Transverse colon (tissue), 4 donors: ENCODE results near the gene CD177. TPM values are rescaled to one million over a fixed set of nuclear protein-coding genes. Genes with fewer than 3 reads are reported as not detected.

Experiments used
- total RNA-seq, 4 donors: library from RNA; depleted of rRNA; stranded (reverse); fragments of >200 nt; gene quantifications; one replicate each; pipeline ENCODE4 v1.1.0, GENCODE V29; 2016

Gene CD177
- total RNA-seq, 4 donors from 2014 or later, result 12.1 to 720 (median 82.6) TPM

Other genes with a start within 250 kb of the CD177 start
- not detected for gene PSG5, start 167.2 kb upstream of the CD177 start, total RNA-seq
- not detected for gene PSG4, start 148.0 kb upstream of the CD177 start, total RNA-seq
- gene PSG9, start 84.2 kb upstream of the CD177 start, total RNA-seq, result not detected
- not detected for gene TEX101, start 61.2 kb downstream of the CD177 start, total RNA-seq
- gene LYPD3, start 111.9 kb downstream of the CD177 start, total RNA-seq, result 1 to 10 TPM in 1 of 4 donors, not detected in 3; 2.2 TPM
- 10 to 100 TPM; 10.2 to 28.7 (median 16.5) TPM for gene PHLDB3, start 151.1 kb downstream of the CD177 start, total RNA-seq
- 100 to 1,000 TPM; 438 to 667 (median 458) TPM for gene ETHE1, start 173.5 kb downstream of the CD177 start, total RNA-seq
- 1 to 10 TPM in 2 of 4 donors, under 1 TPM in 1, not detected in 1; 0.20 to 1.9 (median 1.8) TPM for gene ZNF575, start 179.5 kb downstream of the CD177 start, total RNA-seq
- gene XRCC1, start 221.8 kb downstream of the CD177 start, total RNA-seq, result 100 to 1,000 TPM in 1 of 4 donors, 10 to 100 TPM in 2, 1 to 10 TPM in 1; 8.0 to 147 (median 15.8) TPM
- gene PINLYP, start 222.1 kb downstream of the CD177 start, total RNA-seq, result 1 to 10 TPM in 3 of 4 donors, not detected in 1; 1.1 to 4.0 (median 1.6) TPM
- 10 to 100 TPM; 15.7 to 32.5 (median 24.7) TPM for gene IRGQ, start 242.4 kb downstream of the CD177 start, total RNA-seq
- 10 to 100 TPM in 2 of 4 donors, 1 to 10 TPM in 2; 3.7 to 11.9 (median 9.8) TPM for gene ZNF576, start 242.9 kb downstream of the CD177 start, total RNA-seq